Lower lobe of right lung (tissue), 2 donors: ENCODE measurements around the gene C1orf167. TPM values are rescaled to one million over a fixed set of nuclear protein-coding genes. Genes with fewer than 3 reads are reported as not detected.

Source experiments
- ATAC-seq, 2 donors: fragments of 200-7000 bp; cut with Tn5 transposase; one replicate each; pipeline ENCODE4 v1.9.1; 2020 to 2022; ENCODE audit warnings: mild to moderate bottlenecking in 2 of 2, moderate library complexity in 2 of 2
- DNase-seq: peaks from one replicate; pipeline ENCODE4 v3.0.0-alpha.2; 2020
- H3K27ac ChIP-seq: fragments of 200-600 bp; one replicate; pipeline ENCODE4 v1.8.0; 2022
- H3K27me3 ChIP-seq: fragments of 200-600 bp; one replicate; pipeline ENCODE4 v1.8.0; 2022; ENCODE audit warnings: low read depth
- H3K36me3 ChIP-seq: fragments of 200-600 bp; one replicate; pipeline ENCODE4 v1.8.0; 2022; ENCODE audit warnings: mild to moderate bottlenecking
- H3K4me1 ChIP-seq: fragments of 200-600 bp; one replicate; pipeline ENCODE4 v1.8.0; 2022
- H3K4me3 ChIP-seq: fragments of 200-600 bp; one replicate; pipeline ENCODE4 v1.8.0; 2022; ENCODE audit warnings: mild to moderate bottlenecking
- H3K9me3 ChIP-seq: fragments of 200-600 bp; one replicate; pipeline ENCODE4 v1.8.0; 2022
- CTCF ChIP-seq: fragments of 200-600 bp; IDR thresholded peaks from one replicate; pipeline ENCODE4 v1.8.0; 2022; ENCODE audit warnings: antibody characterized with exemption, mild to moderate bottlenecking
- intact Hi-C: fragments of 100-400 bp; cut with DNase I; formaldehyde crosslinking; loops from one replicate; pipeline ENCODE4 v1.11.0; 2022
- total RNA-seq: library from RNA; stranded (reverse); fragmentation: NEBNext Ultra II Directional; extraction: Animal tissue kit (Norgen Biotek cat#: 25700); gene quantifications from one replicate; pipeline ENCODE4 v1.2.1, GENCODE V29; 2021
- donor health status: DM: no; HTN: yes; CAD: no; lungs with severe emphysema.

Gene C1orf167
- total RNA-seq, 1 donor from 2014 or later = 2.2 TPM

GRCh38 chr1:11831945-11832725 is 70.1 kb downstream of the C1orf167 start:
- no peak for TF ChIP-seq CTCF
- no peak overlapping the region for H3K27ac ChIP-seq
- H3K4me1 ChIP-seq = no peaks in the 10 kb centered on the region
- ATAC-seq (no peak), DNase-seq (no peak)
- H3K4me3 ChIP-seq = no peak overlapping the region
- H3K36me3 ChIP-seq = peaks cover 97% of the 10 kb centered on the region
- no peaks in the 10 kb centered on the region for H3K27me3 ChIP-seq
- intact Hi-C loops = no loop called here
- H3K9me3 ChIP-seq = no peaks in the 10 kb centered on the region

GRCh38 chr1:11833497-11833896 is 71.5 kb downstream of the C1orf167 start:
- no peaks in the 10 kb centered on the region for H3K4me1 ChIP-seq
- intact Hi-C loops = no loop called here
- no peak for DNase-seq
- no peaks in the 10 kb centered on the region for H3K27me3 ChIP-seq
- ATAC-seq = no peak
- H3K9me3 ChIP-seq = no peaks in the 10 kb centered on the region
- H3K27ac ChIP-seq = no peak overlapping the region
- TF ChIP-seq CTCF = no peak
- peaks cover 97% of the 10 kb centered on the region for H3K36me3 ChIP-seq
- no peak overlapping the region for H3K4me3 ChIP-seq

GRCh38 chr1:11833900-11834299 is 71.9 kb downstream of the C1orf167 start:
- TF ChIP-seq CTCF = no peak
- Histone ChIP-seq H3K9me3 (no peaks in the 10 kb centered on the region), H3K27me3 (no peaks in the 10 kb centered on the region), H3K36me3 (peaks cover 97% of the 10 kb centered on the region), H3K4me1 (no peaks in the 10 kb centered on the region), H3K4me3 (no peak overlapping the region), H3K27ac (no peak overlapping the region)
- DNase-seq = no peak
- intact Hi-C loops = no loop called here
- no peak for ATAC-seq

GRCh38 chr1:11835441-11836225 is 73.6 kb downstream of the C1orf167 start:
- no peak for ATAC-seq
- intact Hi-C loops = no loop called here

More at GRCh38 chr1:11835441-11836225, 73.6 kb downstream of the C1orf167 start:
- H3K27ac ChIP-seq = no peak overlapping the region
- H3K36me3 ChIP-seq = peaks cover 99% of the 10 kb centered on the region
- no peak for DNase-seq
- no peak overlapping the region for H3K4me3 ChIP-seq
- no peaks in the 10 kb centered on the region for H3K9me3 ChIP-seq
- H3K27me3 ChIP-seq = no peaks in the 10 kb centered on the region
- H3K4me1 ChIP-seq = no peaks in the 10 kb centered on the region
- TF ChIP-seq CTCF = no peak
